ENCODE measurements around the gene CHCHD6. TPM values are rescaled to one million over a fixed set of nuclear protein-coding genes. Genes with fewer than 3 reads are reported as not detected.

CHCHD6 gene
- total and polyA plus RNA-seq, 4 donors = 12.1 to 22.6 (median 17.5) TPM

GRCh38 chr3:126733061-126733430 lies 29.0 kb downstream of the CHCHD6 start:
- ATAC-seq (ENCODE audit: insufficient read depth, low FRiP score) = no peak
- no peak overlapping the region for H3K27ac ChIP-seq (ENCODE audit: low read depth in 1 of 2, low read length in 1 of 2)
- no peak for TF ChIP-seq CTCF (IDR thresholded peaks at IDR 0.05; ENCODE audit: control extremely low read depth, extremely low read depth)
- H3K27me3 ChIP-seq (ENCODE audit: control insufficient read depth in 3 of 3, insufficient read depth in 3 of 3, low read length in 2 of 3) = no peaks in the 10 kb centered on the region
- 97 to 98% methylated on average over 5 of the region's 5 CpGs for WGBS, 2 donors
- no peak overlapping the region for H3K9ac ChIP-seq (ENCODE audit: insufficient read depth in 1 of 2, low read length in 2 of 2)
- no peak for DNase-seq
- H3K36me3 ChIP-seq (ENCODE audit: control insufficient read depth in 4 of 4, insufficient read depth in 4 of 4, low read length in 4 of 4) = peaks cover 0 to 14% (median 2%) of the 10 kb centered on the region in 4 donors
- H3K9me3 ChIP-seq (ENCODE audit: control insufficient read depth in 4 of 4, insufficient read depth in 3 of 4, low read length in 3 of 4) = no peaks in the 10 kb centered on the region
- no peak overlapping the region for H3K4me3 ChIP-seq
- no peaks in the 10 kb centered on the region for H3K4me1 ChIP-seq (ENCODE audit: control insufficient read depth in 5 of 5, insufficient read depth in 5 of 5, low read length in 5 of 5)

DNA sequence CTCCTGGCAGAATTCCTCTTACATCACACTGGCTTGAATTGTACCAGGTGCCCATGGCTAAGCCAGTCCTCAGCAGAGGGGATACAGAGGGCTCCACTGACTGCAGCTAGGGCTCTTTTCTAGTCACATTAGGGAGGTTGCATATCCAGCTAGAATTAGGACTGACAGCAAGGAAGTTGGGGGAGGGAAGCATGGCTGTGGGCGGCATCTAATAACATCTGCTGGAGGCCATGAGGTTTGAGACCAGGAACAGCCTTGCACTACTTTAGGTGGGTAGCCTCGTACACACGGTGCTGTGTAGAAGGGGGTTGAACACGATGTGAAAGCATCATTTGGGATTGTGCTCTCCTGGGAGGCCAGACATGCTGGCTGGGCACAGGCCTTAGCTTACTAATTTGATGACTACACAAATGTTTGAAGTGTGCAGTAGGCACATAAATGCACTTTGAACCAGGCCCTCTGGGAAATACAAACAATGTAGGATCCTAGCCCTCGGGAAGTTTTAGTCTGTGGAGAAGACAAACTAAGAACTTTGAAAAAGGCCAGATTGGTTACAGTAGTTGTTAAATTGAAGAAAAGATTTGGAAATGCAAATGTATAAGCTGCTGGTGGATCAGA lies 30.2 kb downstream of the CHCHD6 start:
- no peak for TF ChIP-seq CTCF (IDR thresholded peaks at IDR 0.05; ENCODE audit: control extremely low read depth, extremely low read depth)
- H3K4me3 ChIP-seq = no peak overlapping the region
- no peaks in the 10 kb centered on the region for H3K9me3 ChIP-seq (ENCODE audit: control insufficient read depth in 4 of 4, insufficient read depth in 3 of 4, low read length in 3 of 4)
- ATAC-seq (ENCODE audit: insufficient read depth, low FRiP score) = no peak
- no peaks in the 10 kb centered on the region for H3K27me3 ChIP-seq (ENCODE audit: control insufficient read depth in 3 of 3, insufficient read depth in 3 of 3, low read length in 2 of 3)
- H3K4me1 ChIP-seq (ENCODE audit: control insufficient read depth in 5 of 5, insufficient read depth in 5 of 5, low read length in 5 of 5) = no peaks in the 10 kb centered on the region
- 88 to 92% methylated on average over 5 of the region's 5 CpGs for WGBS, 2 donors
- H3K9ac ChIP-seq (ENCODE audit: insufficient read depth in 1 of 2, low read length in 2 of 2) = no peak overlapping the region
- no peak overlapping the region for H3K27ac ChIP-seq (ENCODE audit: low read depth in 1 of 2, low read length in 1 of 2)
- no peak for DNase-seq
- H3K36me3 ChIP-seq (ENCODE audit: control insufficient read depth in 4 of 4, insufficient read depth in 4 of 4, low read length in 4 of 4) = peaks cover 0 to 14% (median 2%) of the 10 kb centered on the region in 4 donors

DNA sequence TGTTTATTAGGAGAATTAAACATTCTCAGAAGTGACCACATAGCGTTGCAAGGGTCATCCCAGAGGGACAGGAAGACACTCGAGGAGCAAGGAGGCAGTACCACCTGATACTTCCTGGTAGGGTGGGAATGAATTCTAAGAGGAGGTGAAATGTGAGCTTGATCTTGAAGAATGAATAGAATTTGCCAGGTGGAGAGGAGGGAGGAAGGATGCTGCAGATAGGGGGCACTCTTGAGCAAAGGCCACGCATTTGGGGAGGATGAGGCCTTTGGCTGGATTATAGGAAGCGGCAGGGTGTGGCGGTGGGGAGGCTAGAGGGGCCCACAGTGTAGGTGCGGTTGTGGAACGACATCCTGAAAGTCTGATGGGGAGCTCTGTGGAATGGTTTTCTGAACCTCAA lies 33.5 kb downstream of the CHCHD6 start:
- ATAC-seq (ENCODE audit: insufficient read depth, low FRiP score) (no peak), DNase-seq (no peak)
- 93 to 95% methylated on average over 7 of the region's 7 CpGs for WGBS, 2 donors
- Histone ChIP-seq H3K27ac (ENCODE audit: low read depth in 1 of 2, low read length in 1 of 2) (no peak overlapping the region), H3K9me3 (ENCODE audit: control insufficient read depth in 4 of 4, insufficient read depth in 3 of 4, low read length in 3 of 4) (peaks cover 0 to 3% (median under 1%) of the 10 kb centered on the region in 4 donors), H3K9ac (ENCODE audit: insufficient read depth in 1 of 2, low read length in 2 of 2) (no peak overlapping the region), H3K4me3 (no peak overlapping the region), H3K36me3 (ENCODE audit: control insufficient read depth in 4 of 4, insufficient read depth in 4 of 4, low read length in 4 of 4) (peaks cover 0 to 25% (median 2%) of the 10 kb centered on the region in 4 donors), H3K27me3 (ENCODE audit: control insufficient read depth in 3 of 3, insufficient read depth in 3 of 3, low read length in 2 of 3) (no peaks in the 10 kb centered on the region), H3K4me1 (ENCODE audit: control insufficient read depth in 5 of 5, insufficient read depth in 5 of 5, low read length in 5 of 5) (peaks cover 0 to 3% (median 0%) of the 10 kb centered on the region in 5 donors)
- TF ChIP-seq CTCF (IDR thresholded peaks at IDR 0.05; ENCODE audit: control extremely low read depth, extremely low read depth) = no peak

- Histone ChIP-seq H3K9ac (ENCODE audit: insufficient read depth in 1 of 2, low read length in 2 of 2) (no peak overlapping the region), H3K27me3 (ENCODE audit: control insufficient read depth in 3 of 3, insufficient read depth in 3 of 3, low read length in 2 of 3) (no peaks in the 10 kb centered on the region), H3K36me3 (ENCODE audit: control insufficient read depth in 4 of 4, insufficient read depth in 4 of 4, low read length in 4 of 4) (peaks cover 0 to 11% (median 0%) of the 10 kb centered on the region in 4 donors), H3K4me1 (ENCODE audit: control insufficient read depth in 5 of 5, insufficient read depth in 5 of 5, low read length in 5 of 5) (peaks cover 0 to 7% (median 5%) of the 10 kb centered on the region in 5 donors), H3K9me3 (ENCODE audit: control insufficient read depth in 4 of 4, insufficient read depth in 3 of 4, low read length in 3 of 4) (peaks cover 0 to 3% (median 2%) of the 10 kb centered on the region in 4 donors), H3K27ac (ENCODE audit: low read depth in 1 of 2, low read length in 1 of 2) (no peak overlapping the region), H3K4me3 (no peak overlapping the region)
- WGBS, 2 donors = 96% methylated on average over 5 of the region's 5 CpGs
- ATAC-seq (ENCODE audit: insufficient read depth, low FRiP score) = no peak
- DNase-seq = no peak
- no peak for TF ChIP-seq CTCF (IDR thresholded peaks at IDR 0.05; ENCODE audit: control extremely low read depth, extremely low read depth)
These were observed 38.0 kb downstream of the CHCHD6 start for GRCh38 chr3:126742057-126742456.
